ENCODE results near the gene NT5E.
"Not testable (repeated sequence)": the region's sequence is repeated elsewhere in the genome, so short reads cannot be mapped to it uniquely, and the experiment has no call there.

Gene NT5E

GRCh38 chr6:85449818-85450759 lies at the start of gene NT5E:
TSS of gene NT5E (plus strand) at chr6:85450083. CDS start at chr6:85450140, 57 bp downstream.
- DNase-seq (ENCODE audit: low read depth in 2 of 2): no peak

GRCh38 chr6:85400331-85400730 lies 49.6 kb upstream of the NT5E start:
- DNase-seq (ENCODE audit: low read depth in 2 of 2): no peak

- DNase-seq (ENCODE audit: low read depth in 2 of 2): no peak
Measured at GRCh38 chr6:85401186-85402021, 48.5 kb upstream of the NT5E start.

GRCh38 chr6:85402071-85402470 lies 47.8 kb upstream of the NT5E start:
- DNase-seq (ENCODE audit: low read depth in 2 of 2): no peak

GRCh38 chr6:85402922-85403321 lies 47.0 kb upstream of the NT5E start:
- no peak for DNase-seq (ENCODE audit: low read depth in 2 of 2)

GRCh38 chr6:85403331-85404015 lies 46.4 kb upstream of the NT5E start:
- no peak for DNase-seq (ENCODE audit: low read depth in 2 of 2)

GRCh38 chr6:85404016-85404563 lies 45.8 kb upstream of the NT5E start:
- DNase-seq (ENCODE audit: low read depth in 2 of 2): not testable (repeated sequence)

- DNase-seq (ENCODE audit: low read depth in 2 of 2): no peak
Measured at GRCh38 chr6:85404564-85405174, 45.2 kb upstream of the NT5E start.

GRCh38 chr6:85405175-85405852 lies 44.6 kb upstream of the NT5E start:
- no peak for DNase-seq (ENCODE audit: low read depth in 2 of 2)

- no peak for DNase-seq (ENCODE audit: low read depth in 2 of 2)
Measured at GRCh38 chr6:85405853-85406198, 44.1 kb upstream of the NT5E start.

GRCh38 chr6:85406641-85407075 lies 43.2 kb upstream of the NT5E start:
- no peak for DNase-seq (ENCODE audit: low read depth in 2 of 2)

GRCh38 chr6:85408039-85408438 lies 41.8 kb upstream of the NT5E start:
- no peak for DNase-seq (ENCODE audit: low read depth in 2 of 2)

GRCh38 chr6:85412911-85413430 lies 36.9 kb upstream of the NT5E start:
- DNase-seq (ENCODE audit: low read depth in 2 of 2): no peak

- DNase-seq (ENCODE audit: low read depth in 2 of 2): no peak
Measured at GRCh38 chr6:85416049-85416448, 33.8 kb upstream of the NT5E start.

GRCh38 chr6:85416766-85417165 lies 33.1 kb upstream of the NT5E start:
- no peak for DNase-seq (ENCODE audit: low read depth in 2 of 2)

GRCh38 chr6:85417336-85417735 lies 32.5 kb upstream of the NT5E start:
- no peak for DNase-seq (ENCODE audit: low read depth in 2 of 2)

- no peak for DNase-seq (ENCODE audit: low read depth in 2 of 2)
Measured at GRCh38 chr6:85418059-85418458, 31.8 kb upstream of the NT5E start.

- DNase-seq (ENCODE audit: low read depth in 2 of 2): no peak
Measured at GRCh38 chr6:85419046-85419759, 30.7 kb upstream of the NT5E start.

- no peak for DNase-seq (ENCODE audit: low read depth in 2 of 2)
Measured at GRCh38 chr6:85420551-85420950, 29.3 kb upstream of the NT5E start.

GRCh38 chr6:85421181-85421580 lies 28.7 kb upstream of the NT5E start:
- DNase-seq (ENCODE audit: low read depth in 2 of 2): no peak

Measured in stimulated activated CD4-positive, alpha-beta T cell treated with anti-CD3 and anti-CD28 coated beads, Interleukin-12 subunit alpha, Interleukin-12 subunit beta, amount 100 ng/mL, for 24 hours (primary cell).